Measurements from ENCODE around the gene KCNA2.

DNA sequence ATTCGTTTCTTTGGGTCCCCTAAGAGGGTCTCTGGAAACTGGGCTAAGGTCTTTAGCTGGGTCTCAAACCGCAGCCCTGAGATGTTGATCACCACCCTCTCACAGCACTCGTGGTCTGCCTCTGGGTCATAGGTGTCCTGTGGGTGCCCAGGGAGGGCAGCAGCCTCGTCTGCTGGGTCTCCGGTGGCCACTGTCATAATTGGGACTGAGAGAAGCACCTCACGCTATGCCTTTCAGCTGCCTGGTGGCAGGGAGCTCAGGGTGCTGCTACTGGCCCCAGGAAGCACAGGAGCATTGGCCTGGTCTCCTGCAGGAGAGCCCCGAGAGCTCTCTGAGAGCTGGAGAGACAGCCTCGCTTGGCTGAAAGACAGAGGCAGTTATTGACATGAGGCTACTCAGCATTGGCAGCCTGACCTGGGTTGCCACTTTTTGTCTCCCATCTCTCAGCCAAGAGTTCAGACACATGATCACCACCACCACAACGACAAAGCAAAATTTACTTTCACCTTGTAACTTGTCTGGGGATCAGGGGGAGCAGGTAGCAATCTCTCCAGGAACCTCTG is 1.5 kb downstream of the KCNA2 start:
- TF ChIP-seq CTCF (IDR thresholded peaks at IDR 0.05), result no peak
- TF ChIP-seq POLR2A (IDR thresholded peaks at IDR 0.05), result no peak

Data from esophagus squamous epithelium (tissue), 4 donors.